ENCODE results near the gene SNTA1. TPM values are rescaled to one million over a fixed set of nuclear protein-coding genes. Genes with fewer than 3 reads are reported as not detected.

Gene SNTA1
- polyA plus RNA-seq, 1 of the 3 experiments (the other 2 are of a cell fraction): 11.2 TPM

GRCh38 chr20:33407796-33408195 lies 35.8 kb downstream of the SNTA1 start:
- no peak for DNase-seq
- H3F3A ChIP-seq (replicated peaks; ENCODE audit: insufficient read depth): no peaks in the 10 kb centered on the region
- POLR2A ChIA-PET: no interaction called here
- H4K20me1 ChIP-seq (ENCODE audit: insufficient read depth): no peaks in the 10 kb centered on the region
- peaks cover 0 to 3% of the 10 kb centered on the region in 2 experiments; a peak in 1 of 4 replicates for H3K4me1 ChIP-seq (ENCODE audit: control insufficient read depth in 1 of 2, insufficient read depth in 2 of 2, low read depth in 1 of 2, low read length in 1 of 2)
- H3K79me2 ChIP-seq (ENCODE audit: insufficient read depth): no peaks in the 10 kb centered on the region
- H3K4me2 ChIP-seq: no peak overlapping the region
- no peak overlapping the region for H3K27ac ChIP-seq (ENCODE audit: low read depth in 2 of 2, low read length in 1 of 2)
- 83% methylated on average over 4 of the region's 4 CpGs for WGBS (ENCODE audit: low lambda C conversion rate)
- CTCF ChIA-PET: no interaction called here
- no peaks in the 10 kb centered on the region for H3K9me2 ChIP-seq
- H2AFZ ChIP-seq (ENCODE audit: low read depth): no peak overlapping the region
- H3K36me3 ChIP-seq (replicated peaks in 1 of 2; ENCODE audit: control insufficient read depth in 1 of 2, insufficient read depth in 2 of 2, low read length in 1 of 2): peaks cover 4 to 8% of the 10 kb centered on the region in 2 experiments
- TF ChIP-seq USF1 (IDR thresholded peaks at IDR 0.05; ENCODE audit: borderline replicate concordance, low read depth): no peak
- no peak overlapping the region for H3K4me3 ChIP-seq (ENCODE audit: low read depth in 2 of 2, low read length in 1 of 2)
- no peak overlapping the region for H3K9ac ChIP-seq
- no peaks in the 10 kb centered on the region for H3K27me3 ChIP-seq (ENCODE audit: insufficient read depth)
- H3K9me3 ChIP-seq: no peaks in the 10 kb centered on the region

DNA sequence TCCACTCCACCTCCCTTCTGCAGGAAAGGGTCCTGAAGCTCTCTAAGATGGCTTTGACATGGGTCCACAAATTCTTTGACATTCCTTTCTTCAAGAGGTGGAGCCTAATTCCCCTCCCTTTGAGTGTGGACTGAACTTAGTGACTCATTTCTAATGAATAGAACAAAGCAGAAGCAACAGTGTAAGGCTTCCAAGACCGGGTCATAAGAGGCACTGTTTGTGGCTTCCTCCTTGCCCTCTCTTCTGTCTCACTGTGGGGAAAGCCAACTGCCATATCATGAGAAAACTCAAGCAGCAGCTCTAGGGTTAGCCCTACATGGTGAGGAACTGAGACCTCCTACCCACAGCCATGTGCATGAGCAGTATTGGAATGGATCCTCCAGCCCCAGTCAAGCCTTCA lies 36.3 kb downstream of the SNTA1 start:
- H2AFZ ChIP-seq (ENCODE audit: low read depth): no peak overlapping the region
- peaks cover 4 to 8% of the 10 kb centered on the region in 2 experiments for H3K36me3 ChIP-seq (replicated peaks in 1 of 2; ENCODE audit: control insufficient read depth in 1 of 2, insufficient read depth in 2 of 2, low read length in 1 of 2)
- no peak overlapping the region for H3K4me2 ChIP-seq
- no peak for DNase-seq
- no peaks in the 10 kb centered on the region for H4K20me1 ChIP-seq (ENCODE audit: insufficient read depth)
- H3K4me3 ChIP-seq (ENCODE audit: low read depth in 2 of 2, low read length in 1 of 2): no peak overlapping the region
- no peak overlapping the region for H3K27ac ChIP-seq (ENCODE audit: low read depth in 2 of 2, low read length in 1 of 2)
- H3K4me1 ChIP-seq (ENCODE audit: control insufficient read depth in 1 of 2, insufficient read depth in 2 of 2, low read depth in 1 of 2, low read length in 1 of 2): peaks cover 0 to under 1% of the 10 kb centered on the region in 2 experiments; a peak in 1 of 4 replicates
- H3K79me2 ChIP-seq (ENCODE audit: insufficient read depth): no peaks in the 10 kb centered on the region; the same call in 1 of the 2 replicates
- CTCF ChIA-PET: no interaction called here
- no peaks in the 10 kb centered on the region for H3K27me3 ChIP-seq (ENCODE audit: insufficient read depth)
- 80% methylated on average over 1 of the region's 1 CpG for WGBS (ENCODE audit: low lambda C conversion rate)
- POLR2A ChIA-PET: no interaction called here
- no peak for TF ChIP-seq MXI1 (IDR thresholded peaks at IDR 0.05; ENCODE audit: low read depth, low read length)
- no peak for TF ChIP-seq JUND (IDR thresholded peaks at IDR 0.05)
- no peak for TF ChIP-seq CHD2 (IDR thresholded peaks at IDR 0.05; ENCODE audit: low read length, partially characterized antibody)
- TF ChIP-seq MEF2A (IDR thresholded peaks at IDR 0.05; ENCODE audit: borderline replicate concordance, low read depth): no peak
- TF ChIP-seq GATA2 (CRISPR knock-in tag; IDR thresholded peaks at IDR 0.05): no peak
- no peak for TF ChIP-seq EP300 (IDR thresholded peaks at IDR 0.05; ENCODE audit: borderline replicate concordance in 1 of 2, low read depth in 1 of 2, low read length in 1 of 2)
- TF ChIP-seq RFX5 (IDR thresholded peaks at IDR 0.05; ENCODE audit: low read length): no peak
- TF ChIP-seq NFIC (IDR thresholded peaks at IDR 0.05; ENCODE audit: borderline replicate concordance): no peak
- no peak for TF ChIP-seq FOSL2 (IDR thresholded peaks at IDR 0.05; ENCODE audit: borderline replicate concordance, low read depth)
- no peak for TF ChIP-seq EZH2phosphoT487 (IDR thresholded peaks at IDR 0.05; ENCODE audit: borderline replicate concordance, low read depth)
- no peaks in the 10 kb centered on the region for H3F3A ChIP-seq (replicated peaks; ENCODE audit: insufficient read depth)
- no peaks in the 10 kb centered on the region for H3K9me3 ChIP-seq
- H3K9me2 ChIP-seq: no peaks in the 10 kb centered on the region
- no peak overlapping the region for H3K9ac ChIP-seq

DNA sequence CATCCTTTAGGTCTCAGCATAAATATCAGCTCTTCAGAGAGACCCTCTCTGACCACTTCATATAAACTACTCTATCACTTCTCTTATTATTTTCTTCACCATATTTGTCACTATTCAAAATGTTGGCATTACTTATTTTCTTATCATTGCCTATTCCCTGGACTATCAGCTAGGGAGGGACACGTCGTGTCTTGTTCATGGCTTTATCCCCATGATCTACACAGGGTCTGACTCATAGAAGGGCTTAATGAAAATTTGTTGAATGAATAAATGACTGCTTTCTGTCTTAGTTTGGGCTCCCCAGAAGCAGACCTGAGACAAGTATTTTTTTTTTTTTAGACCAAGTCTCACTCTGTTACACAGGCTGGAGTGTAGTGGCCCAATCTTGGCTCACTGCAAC lies 39.3 kb downstream of the SNTA1 start:
- H3K27me3 ChIP-seq (ENCODE audit: insufficient read depth): no peaks in the 10 kb centered on the region
- no peak overlapping the region for H2AFZ ChIP-seq (ENCODE audit: low read depth)
- H3F3A ChIP-seq (replicated peaks; ENCODE audit: insufficient read depth): no peaks in the 10 kb centered on the region
- ChIA-PET POLR2A (no interaction called here), CTCF (no interaction called here)
- H3K9ac ChIP-seq: no peak overlapping the region
- no peak overlapping the region for H3K27ac ChIP-seq (ENCODE audit: low read depth in 2 of 2, low read length in 1 of 2)
- H3K36me3 ChIP-seq (replicated peaks in 1 of 2; ENCODE audit: control insufficient read depth in 1 of 2, insufficient read depth in 2 of 2, low read length in 1 of 2): peaks cover 2 to 4% of the 10 kb centered on the region in 2 experiments
- H3K4me1 ChIP-seq (ENCODE audit: control insufficient read depth in 1 of 2, insufficient read depth in 2 of 2, low read depth in 1 of 2, low read length in 1 of 2): peaks cover 7 to 15% of the 10 kb centered on the region in 2 experiments; a peak in 2 of 4 replicates
- H3K9me3 ChIP-seq: no peaks in the 10 kb centered on the region
- no peaks in the 10 kb centered on the region for H3K9me2 ChIP-seq
- H4K20me1 ChIP-seq (ENCODE audit: insufficient read depth): no peaks in the 10 kb centered on the region
- TF ChIP-seq RFX5 (IDR thresholded peaks at IDR 0.05; ENCODE audit: low read length) (no peak), MAX (IDR thresholded peaks at IDR 0.05; ENCODE audit: low read depth) (no peak), NRF1 (IDR thresholded peaks at IDR 0.05; ENCODE audit: low read depth, low read length) (no peak), ELF1 (IDR thresholded peaks at IDR 0.05) (no peak), USF1 (IDR thresholded peaks at IDR 0.05; ENCODE audit: borderline replicate concordance, low read depth) (no peak), RXRA (IDR thresholded peaks at IDR 0.05; ENCODE audit: borderline replicate concordance, low read depth) (no peak), RCOR1 (IDR thresholded peaks at IDR 0.05; ENCODE audit: low read length) (no peak), EZH2phosphoT487 (IDR thresholded peaks at IDR 0.05; ENCODE audit: borderline replicate concordance, low read depth) (no peak), JUND (IDR thresholded peaks at IDR 0.05) (no peak)
- TF ChIP-seq, protein P1, sequence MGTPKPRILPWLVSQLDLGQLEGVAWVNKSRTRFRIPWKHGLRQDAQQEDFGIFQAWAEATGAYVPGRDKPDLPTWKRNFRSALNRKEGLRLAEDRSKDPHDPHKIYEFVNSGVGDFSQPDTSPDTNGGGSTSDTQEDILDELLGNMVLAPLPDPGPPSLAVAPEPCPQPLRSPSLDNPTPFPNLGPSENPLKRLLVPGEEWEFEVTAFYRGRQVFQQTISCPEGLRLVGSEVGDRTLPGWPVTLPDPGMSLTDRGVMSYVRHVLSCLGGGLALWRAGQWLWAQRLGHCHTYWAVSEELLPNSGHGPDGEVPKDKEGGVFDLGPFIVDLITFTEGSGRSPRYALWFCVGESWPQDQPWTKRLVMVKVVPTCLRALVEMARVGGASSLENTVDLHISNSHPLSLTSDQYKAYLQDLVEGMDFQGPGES (IDR thresholded peaks at IDR 0.05; ENCODE audit: low read depth, low read length): no peak
- DNase-seq: no peak
- no peak overlapping the region for H3K4me2 ChIP-seq
- WGBS (ENCODE audit: low lambda C conversion rate): 95% methylated on average over 2 of the region's 2 CpGs
- H3K79me2 ChIP-seq (ENCODE audit: insufficient read depth): peaks cover 20% of the 10 kb centered on the region
- H3K4me3 ChIP-seq (ENCODE audit: low read depth in 2 of 2, low read length in 1 of 2): no peak overlapping the region

All from SK-N-SH (cell line).